Neural crest cell (in vitro differentiated cells): ENCODE measurements around the gene CKAP2L. TPM values are rescaled to one million over a fixed set of nuclear protein-coding genes. Genes with fewer than 3 reads are reported as not detected.
A peak's percentile ranks its signal among the peaks of the same experiment; 100 is the strongest.

ENCODE experiments used
- DNase-seq: peaks from one replicate; pipeline ENCODE4 v3.0.0; 2021; ENCODE audit warnings: low read depth, mixed read lengths, low spot score
- H3K27ac Mint-ChIP-seq: one replicate; pipeline ENCODE4 v1.8.0; 2021; ENCODE audit warnings: mild to moderate bottlenecking, mixed read lengths; ENCODE audit not compliant: unreplicated experiment
- H3K27me3 Mint-ChIP-seq: 2 replicates; pipeline ENCODE4 v1.8.0; 2021; ENCODE audit warnings: low read depth, mild to moderate bottlenecking, mixed read lengths
- H3K36me3 Mint-ChIP-seq: 2 replicates; pipeline ENCODE4 v1.8.0; 2021; ENCODE audit warnings: low read depth, mild to moderate bottlenecking, mixed read lengths
- H3K4me1 Mint-ChIP-seq: 2 replicates; pipeline ENCODE4 v1.8.0; 2021; ENCODE audit warnings: mixed read lengths
- H3K4me3 Mint-ChIP-seq: one replicate; pipeline ENCODE4 v1.8.0; 2021; ENCODE audit warnings: mild to moderate bottlenecking, mixed read lengths
- H3K9me3 Mint-ChIP-seq: 2 replicates; pipeline ENCODE4 v1.8.0; 2021; ENCODE audit warnings: mixed read lengths
- total RNA-seq: library from RNA; stranded (reverse); gene quantifications from 2 replicates; pipeline ENCODE4 v1.2.1, GENCODE V29; 2021
- TF ChIP-seq, protein P1 (sequence below): fragments of 200-600 bp; sonication (generic); conservative IDR thresholded peaks from 2 replicates; pipeline ENCODE4 v1.5.0; 2021; ENCODE audit warnings: antibody characterized with exemption, mild to moderate bottlenecking

CKAP2L gene
- total RNA-seq, 1 donor from 2014 or later, result 27.4 TPM

DNA sequence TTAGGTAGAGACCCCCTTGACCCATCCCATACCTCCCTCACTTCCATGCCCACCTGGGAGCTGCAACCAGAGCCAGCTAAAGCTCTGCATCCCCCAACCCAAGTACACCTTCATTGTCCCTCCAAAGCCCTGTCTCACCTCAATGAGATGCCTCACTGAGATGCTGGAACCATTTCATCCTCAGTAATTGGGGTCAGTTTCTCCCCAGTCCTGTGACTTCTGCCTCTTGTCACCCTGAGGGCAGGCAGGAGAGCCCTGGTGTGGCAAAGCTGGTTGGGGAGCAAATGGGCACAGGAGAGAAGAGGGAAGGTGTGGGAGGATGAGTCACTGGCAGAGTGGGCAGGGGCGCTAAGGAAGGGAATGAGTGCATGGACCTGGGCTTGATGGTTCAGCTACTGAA lies 71.5 kb downstream of the CKAP2L start:
- Mint-ChIP-seq H3K36me3 (no peaks in the 10 kb centered on the region), H3K27ac (no peak overlapping the region), H3K4me3 (no peak overlapping the region), H3K9me3 (no peaks in the 10 kb centered on the region), H3K27me3 (no peaks in the 10 kb centered on the region), H3K4me1 (peaks cover 11% of the 10 kb centered on the region)
- DNase-seq, result no peak
- TF ChIP-seq, protein P1, sequence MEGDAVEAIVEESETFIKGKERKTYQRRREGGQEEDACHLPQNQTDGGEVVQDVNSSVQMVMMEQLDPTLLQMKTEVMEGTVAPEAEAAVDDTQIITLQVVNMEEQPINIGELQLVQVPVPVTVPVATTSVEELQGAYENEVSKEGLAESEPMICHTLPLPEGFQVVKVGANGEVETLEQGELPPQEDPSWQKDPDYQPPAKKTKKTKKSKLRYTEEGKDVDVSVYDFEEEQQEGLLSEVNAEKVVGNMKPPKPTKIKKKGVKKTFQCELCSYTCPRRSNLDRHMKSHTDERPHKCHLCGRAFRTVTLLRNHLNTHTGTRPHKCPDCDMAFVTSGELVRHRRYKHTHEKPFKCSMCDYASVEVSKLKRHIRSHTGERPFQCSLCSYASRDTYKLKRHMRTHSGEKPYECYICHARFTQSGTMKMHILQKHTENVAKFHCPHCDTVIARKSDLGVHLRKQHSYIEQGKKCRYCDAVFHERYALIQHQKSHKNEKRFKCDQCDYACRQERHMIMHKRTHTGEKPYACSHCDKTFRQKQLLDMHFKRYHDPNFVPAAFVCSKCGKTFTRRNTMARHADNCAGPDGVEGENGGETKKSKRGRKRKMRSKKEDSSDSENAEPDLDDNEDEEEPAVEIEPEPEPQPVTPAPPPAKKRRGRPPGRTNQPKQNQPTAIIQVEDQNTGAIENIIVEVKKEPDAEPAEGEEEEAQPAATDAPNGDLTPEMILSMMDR, result no peak

DNA sequence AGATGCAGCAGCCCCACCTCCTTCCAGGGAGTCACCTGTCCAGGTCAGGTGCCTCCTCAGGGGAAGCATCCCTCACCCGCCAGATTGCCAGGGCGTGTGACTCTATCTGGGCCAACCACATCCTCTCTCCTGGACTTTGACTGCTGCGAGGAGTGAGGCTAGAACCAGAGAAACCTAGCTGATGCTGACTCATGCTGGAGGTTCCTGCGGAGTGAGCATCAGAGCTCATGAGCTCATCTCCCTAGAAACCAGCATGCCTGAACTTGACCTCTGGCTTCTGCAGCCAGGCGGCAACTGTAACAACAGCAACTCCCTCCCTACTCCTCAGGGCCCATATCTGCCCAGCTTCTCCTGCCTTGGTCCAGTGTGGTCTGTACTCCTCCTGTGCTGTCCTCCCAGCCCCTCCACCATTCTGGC lies 71.9 kb downstream of the CKAP2L start:
- no peak overlapping the region for H3K27ac Mint-ChIP-seq
- no peaks in the 10 kb centered on the region for H3K9me3 Mint-ChIP-seq
- no peak for DNase-seq
- H3K27me3 Mint-ChIP-seq, result no peaks in the 10 kb centered on the region
- peaks cover 11% of the 10 kb centered on the region for H3K4me1 Mint-ChIP-seq
- H3K36me3 Mint-ChIP-seq, result no peaks in the 10 kb centered on the region
- H3K4me3 Mint-ChIP-seq, result no peak overlapping the region
- TF ChIP-seq, protein P1, result no peak

DNA sequence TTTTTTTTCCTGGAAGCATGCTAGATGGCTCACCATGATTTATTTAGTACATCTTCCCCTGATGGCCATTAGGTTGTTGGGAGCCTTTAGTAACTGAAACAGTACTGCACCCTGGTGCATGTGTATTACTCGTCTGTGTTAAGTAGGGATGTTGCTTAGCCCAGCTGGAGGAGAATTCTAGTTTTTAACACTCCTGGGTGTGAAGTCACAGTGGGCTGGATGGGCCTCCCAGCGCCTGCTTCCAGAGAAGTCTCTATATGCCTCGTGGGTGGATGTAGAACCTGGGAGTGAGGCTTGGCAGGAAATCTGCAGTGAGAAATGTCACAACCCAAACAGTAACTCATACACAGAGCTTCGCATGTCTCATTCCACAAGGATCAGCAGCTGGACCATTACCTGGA lies 72.5 kb downstream of the CKAP2L start:
- H3K27ac Mint-ChIP-seq, result no peak overlapping the region
- H3K36me3 Mint-ChIP-seq, result no peaks in the 10 kb centered on the region
- H3K4me3 Mint-ChIP-seq, result no peak overlapping the region
- H3K27me3 Mint-ChIP-seq, result no peaks in the 10 kb centered on the region
- peaks cover 11% of the 10 kb centered on the region for H3K4me1 Mint-ChIP-seq
- TF ChIP-seq, protein P1, result no peak
- H3K9me3 Mint-ChIP-seq, result no peaks in the 10 kb centered on the region
- DNase-seq, result no peak

DNA sequence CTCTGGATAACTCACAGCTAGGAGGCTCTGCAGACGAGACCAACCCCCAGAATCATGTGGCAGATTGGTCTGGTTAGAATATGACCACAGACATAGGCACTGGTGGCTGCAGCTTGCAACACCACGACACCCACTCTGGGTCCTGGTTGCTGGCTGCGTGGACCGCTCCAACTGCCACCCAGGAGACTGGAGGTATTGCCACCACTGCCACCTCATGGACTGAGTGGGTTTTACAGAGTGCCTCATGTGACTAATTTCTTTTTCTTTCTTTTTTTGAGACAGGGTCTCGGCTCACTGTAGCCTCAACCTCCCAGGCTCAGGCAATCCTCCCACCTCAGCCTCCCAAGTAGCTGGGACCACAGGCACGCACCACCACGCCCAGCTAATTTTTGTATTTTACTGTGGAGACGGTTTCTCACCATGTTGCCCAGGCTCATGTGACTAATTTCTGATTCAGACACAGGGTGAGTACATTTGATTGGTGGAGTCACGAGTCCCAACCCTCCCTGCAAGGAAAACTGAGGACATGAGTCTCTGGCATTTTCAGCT lies 73.5 kb downstream of the CKAP2L start:
- TF ChIP-seq, protein P1, result peak; percentile 58
- Mint-ChIP-seq H3K36me3 (no peaks in the 10 kb centered on the region), H3K27ac (no peak overlapping the region), H3K4me3 (no peak overlapping the region), H3K27me3 (no peaks in the 10 kb centered on the region), H3K4me1 (peaks cover 11% of the 10 kb centered on the region), H3K9me3 (no peaks in the 10 kb centered on the region)
- DNase-seq, result peak; percentile 22

DNA sequence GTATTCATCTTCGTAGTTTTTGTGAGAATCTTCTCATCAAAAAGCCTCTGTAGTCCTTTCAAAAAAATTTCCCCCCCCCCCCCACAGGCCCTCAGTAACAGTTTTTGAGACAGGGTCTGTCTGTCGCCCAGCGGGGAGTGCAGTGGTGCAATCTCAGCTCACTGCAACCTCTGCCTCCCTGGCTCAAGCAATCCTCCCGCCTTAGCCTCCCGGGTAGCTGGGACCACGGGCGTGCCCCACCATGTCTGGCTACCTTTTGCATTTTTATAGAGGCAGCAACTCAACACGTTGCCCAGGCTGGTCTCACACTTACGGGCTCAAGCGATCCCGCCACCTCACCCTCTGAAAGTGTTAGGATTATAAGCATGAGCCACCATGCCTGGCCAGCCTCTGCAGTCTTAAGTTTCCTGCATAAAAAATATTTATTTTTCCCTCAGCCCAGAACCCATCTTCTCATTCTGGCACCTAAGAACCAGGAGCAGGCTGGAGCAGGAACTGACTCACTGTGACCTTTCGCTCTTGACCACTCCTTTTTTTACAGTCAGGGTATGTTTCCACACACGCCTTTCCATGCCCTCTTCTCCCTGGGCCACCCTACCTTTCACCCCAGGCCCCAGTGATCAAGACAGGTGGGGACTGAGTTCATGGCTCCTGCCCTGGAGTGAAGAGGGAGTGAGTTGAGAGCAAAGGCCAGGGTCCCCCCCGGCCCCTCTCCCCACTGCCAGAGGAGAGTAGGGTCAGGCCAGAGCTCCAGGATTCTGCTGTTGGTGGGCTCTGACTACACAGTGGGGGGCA lies 76.1 kb downstream of the CKAP2L start:
- TF ChIP-seq, protein P1, result no peak
- H3K27me3 Mint-ChIP-seq, result no peaks in the 10 kb centered on the region
- no peak overlapping the region for H3K4me3 Mint-ChIP-seq
- peaks cover 11% of the 10 kb centered on the region for H3K4me1 Mint-ChIP-seq
- H3K9me3 Mint-ChIP-seq, result no peaks in the 10 kb centered on the region
- H3K27ac Mint-ChIP-seq, result no peak overlapping the region
- no peak for DNase-seq
- H3K36me3 Mint-ChIP-seq, result no peaks in the 10 kb centered on the region
